Smooth muscle cell (in vitro differentiated cells): Measurements from ENCODE around the gene KRT8. TPM values are rescaled to one million over a fixed set of nuclear protein-coding genes. Genes with fewer than 3 reads are reported as not detected.
A peak's percentile ranks its signal among the peaks of the same experiment; 100 is the strongest.

Experiments
- DNase-seq: peaks from one replicate; lab custom pipeline; 2025; ENCODE audit not compliant: unreplicated experiment; lab: John Stamatoyannopoulos, UW
- H2AFZ ChIP-seq: fragments of 200-600 bp; sonication (generic); 2 replicates; pipeline ENCODE4 v1.6.0; 2016; ENCODE audit warnings: antibody characterized with exemption, low read depth, mild to moderate bottlenecking
- H3F3A ChIP-seq: fragments of 200-600 bp; sonication (generic); 2 replicates; pipeline ENCODE4 v1.6.0; 2017; ENCODE audit warnings: antibody characterized with exemption, low read depth
- H3K27ac ChIP-seq: fragments of 200-600 bp; sonication (generic); 2 replicates; pipeline ENCODE4 v1.5.1; 2016; ENCODE audit warnings: low read depth, mild to moderate bottlenecking
- H3K27me3 ChIP-seq: fragments of 200-600 bp; sonication (generic); 2 replicates; pipeline ENCODE4 v1.6.1; 2016; ENCODE audit warnings: low read depth, mild to moderate bottlenecking
- H3K36me3 ChIP-seq: fragments of 200-600 bp; sonication (generic); 2 replicates; pipeline ENCODE4 v1.5.1; 2016; ENCODE audit warnings: low read depth
- H3K4me1 ChIP-seq: fragments of 200-600 bp; sonication (generic); 2 replicates; pipeline ENCODE4 v1.5.1; 2016; ENCODE audit warnings: low read depth
- H3K4me2 ChIP-seq: fragments of 200-600 bp; sonication (generic); 2 replicates; pipeline ENCODE4 v1.6.0; 2016; ENCODE audit warnings: mild to moderate bottlenecking
- H3K4me3 ChIP-seq: fragments of 200-600 bp; sonication (generic); 2 replicates; pipeline ENCODE4 v1.5.1; 2016; ENCODE audit warnings: mild to moderate bottlenecking
- H3K79me2 ChIP-seq: fragments of 200-600 bp; sonication (generic); 2 replicates; pipeline ENCODE4 v1.6.0; 2016; ENCODE audit warnings: low read depth, mild to moderate bottlenecking
- H3K9ac ChIP-seq: fragments of 200-600 bp; sonication (generic); 2 replicates; pipeline ENCODE4 v1.6.0; 2016; ENCODE audit warnings: low read depth
- H3K9me3 ChIP-seq: fragments of 200-600 bp; sonication (generic); replicated peaks from 2 replicates; pipeline ENCODE4 v1.5.1; 2016; ENCODE audit warnings: low read depth
- H4K20me1 ChIP-seq: fragments of 200-600 bp; sonication (generic); 2 replicates; pipeline ENCODE4 v1.6.0; 2016; ENCODE audit warnings: low read depth
- WGBS: methylation state at CpG from one replicate; pipeline ENCODE4 v1.1.7; 2016; ENCODE audit warnings: low lambda C conversion rate; 5-methylcytosine and 5-hydroxymethylcytosine counted together
- polyA plus RNA-seq: library from polyadenylated mRNA; unstranded; fragments of >200 nt; fragmentation: Nextera tagmentation; extraction: Ambion mirVana; gene quantifications from 2 replicates; pipeline ENCODE4 v1.2.1, GENCODE V29; 2016
- total RNA-seq: library from RNA; depleted of rRNA; stranded (reverse); fragments of >200 nt; gene quantifications from 2 replicates; pipeline ENCODE4 v1.2.3, GENCODE V29; 2014
- TF ChIP-seq, protein P1 (sequence below): fragments of 200-600 bp; sonication (generic); IDR thresholded peaks from 2 replicates; pipeline ENCODE4 v1.5.1; 2017; ENCODE audit warnings: borderline replicate concordance, mild to moderate bottlenecking, antibody characterized with exemption; ENCODE audit not compliant: insufficient read depth, poor library complexity, severe bottlenecking

KRT8 gene
- total and polyA plus RNA-seq, 2 experiments from 2014 or later = 929 to 1,025 TPM

- no peak overlapping the region for H3K27ac ChIP-seq
- H3K9me3 ChIP-seq = no peaks in the 10 kb centered on the region
- TF ChIP-seq, protein P1, sequence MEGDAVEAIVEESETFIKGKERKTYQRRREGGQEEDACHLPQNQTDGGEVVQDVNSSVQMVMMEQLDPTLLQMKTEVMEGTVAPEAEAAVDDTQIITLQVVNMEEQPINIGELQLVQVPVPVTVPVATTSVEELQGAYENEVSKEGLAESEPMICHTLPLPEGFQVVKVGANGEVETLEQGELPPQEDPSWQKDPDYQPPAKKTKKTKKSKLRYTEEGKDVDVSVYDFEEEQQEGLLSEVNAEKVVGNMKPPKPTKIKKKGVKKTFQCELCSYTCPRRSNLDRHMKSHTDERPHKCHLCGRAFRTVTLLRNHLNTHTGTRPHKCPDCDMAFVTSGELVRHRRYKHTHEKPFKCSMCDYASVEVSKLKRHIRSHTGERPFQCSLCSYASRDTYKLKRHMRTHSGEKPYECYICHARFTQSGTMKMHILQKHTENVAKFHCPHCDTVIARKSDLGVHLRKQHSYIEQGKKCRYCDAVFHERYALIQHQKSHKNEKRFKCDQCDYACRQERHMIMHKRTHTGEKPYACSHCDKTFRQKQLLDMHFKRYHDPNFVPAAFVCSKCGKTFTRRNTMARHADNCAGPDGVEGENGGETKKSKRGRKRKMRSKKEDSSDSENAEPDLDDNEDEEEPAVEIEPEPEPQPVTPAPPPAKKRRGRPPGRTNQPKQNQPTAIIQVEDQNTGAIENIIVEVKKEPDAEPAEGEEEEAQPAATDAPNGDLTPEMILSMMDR = no peak
- H3K79me2 ChIP-seq = peaks cover 7% of the 10 kb centered on the region
- no peak overlapping the region for H3K4me3 ChIP-seq
- 98% methylated on average over 3 of the region's 3 CpGs for WGBS
- H3K36me3 ChIP-seq = no peaks in the 10 kb centered on the region
- no peak for DNase-seq
- peaks cover 24% of the 10 kb centered on the region for H3F3A ChIP-seq
- peaks cover 38% of the 10 kb centered on the region for H3K4me1 ChIP-seq
- H4K20me1 ChIP-seq = no peaks in the 10 kb centered on the region
- no peak overlapping the region for H3K4me2 ChIP-seq
- no peaks in the 10 kb centered on the region for H3K27me3 ChIP-seq
- H2AFZ ChIP-seq = no peak overlapping the region
- H3K9ac ChIP-seq = no peak overlapping the region
Observed at GRCh38 chr12:52942901-52943181, 38.0 kb upstream of the KRT8 start.

GRCh38 chr12:52942066-52942900 is 37.4 kb upstream of the KRT8 start:
- H3K27me3 ChIP-seq = no peaks in the 10 kb centered on the region
- no peaks in the 10 kb centered on the region for H4K20me1 ChIP-seq
- no peak overlapping the region for H3K9ac ChIP-seq
- no peaks in the 10 kb centered on the region for H3K9me3 ChIP-seq
- TF ChIP-seq, protein P1 = no peak
- no peak for DNase-seq
- H3K4me3 ChIP-seq = no peak overlapping the region
- H2AFZ ChIP-seq = no peak overlapping the region
- no peak overlapping the region for H3K27ac ChIP-seq
- 94% methylated on average over 11 of the region's 11 CpGs for WGBS
- peaks cover 24% of the 10 kb centered on the region for H3F3A ChIP-seq
- no peaks in the 10 kb centered on the region for H3K36me3 ChIP-seq
- H3K4me2 ChIP-seq = no peak overlapping the region
- peaks cover 7% of the 10 kb centered on the region for H3K79me2 ChIP-seq
- peaks cover 36% of the 10 kb centered on the region for H3K4me1 ChIP-seq

DNA sequence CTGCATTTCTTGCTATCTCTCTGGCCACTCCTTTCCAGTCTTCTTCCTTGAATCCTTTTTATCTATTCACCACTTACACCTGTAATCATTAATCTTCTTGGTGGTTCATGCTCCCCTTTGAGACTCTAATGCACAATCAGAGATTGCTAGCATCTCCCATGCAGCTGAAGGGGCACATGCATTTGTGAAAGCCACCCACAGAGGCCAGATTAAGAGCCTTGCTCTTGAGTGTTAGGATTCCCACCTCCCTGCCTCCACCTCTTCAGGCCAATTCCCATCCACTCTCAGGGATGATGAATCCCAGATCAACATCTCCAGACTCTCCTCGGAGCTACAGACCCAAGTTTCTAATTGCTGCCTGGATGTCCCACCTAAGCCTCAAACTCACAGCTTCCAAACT is 24.7 kb upstream of the KRT8 start:
- Histone ChIP-seq H3F3A (peaks cover 7% of the 10 kb centered on the region), H3K36me3 (no peaks in the 10 kb centered on the region), H4K20me1 (no peaks in the 10 kb centered on the region), H2AFZ (no peak overlapping the region), H3K9ac (no peak overlapping the region), H3K9me3 (no peaks in the 10 kb centered on the region), H3K27me3 (no peaks in the 10 kb centered on the region), H3K4me3 (no peak overlapping the region), H3K79me2 (no peaks in the 10 kb centered on the region), H3K27ac (no peak overlapping the region), H3K4me1 (peaks cover 20% of the 10 kb centered on the region), H3K4me2 (no peak overlapping the region)
- TF ChIP-seq, protein P1 = no peak
- DNase-seq = no peak
- 0% methylated on average over 1 of the region's 1 CpG for WGBS

- H3K4me2 ChIP-seq = no peak overlapping the region
Observed at GRCh38 chr12:52927964-52928363, 23.1 kb upstream of the KRT8 start.

More at GRCh38 chr12:52927964-52928363, 23.1 kb upstream of the KRT8 start:
- Histone ChIP-seq H4K20me1 (no peaks in the 10 kb centered on the region), H2AFZ (no peak overlapping the region), H3F3A (peaks cover 7% of the 10 kb centered on the region), H3K4me1 (peaks cover 20% of the 10 kb centered on the region), H3K4me3 (no peak overlapping the region), H3K27ac (peak overlapping the region; percentile 96), H3K27me3 (no peaks in the 10 kb centered on the region), H3K79me2 (no peaks in the 10 kb centered on the region), H3K36me3 (no peaks in the 10 kb centered on the region), H3K9ac (peak overlapping the region; percentile 18), H3K9me3 (no peaks in the 10 kb centered on the region)
- 96% methylated on average over 4 of the region's 4 CpGs for WGBS
- TF ChIP-seq, protein P1 = no peak
- no peak for DNase-seq
